T-helper 2 cell treated with Interferon-gamma antibody and Interleukin-4, amounts not matched to agents 5 μg/mL and 100 μg/mL, for 36 hours (primary cell): ENCODE measurements around the gene PODXL.

Experiments
- DNase-seq: peaks from one replicate; pipeline ENCODE4 v3.0.0; 2021; ENCODE audit warnings: low spot score
- H3K27ac Mint-ChIP-seq: one replicate; pipeline ENCODE4 v1.8.0; 2021; ENCODE audit warnings: mild to moderate bottlenecking, mixed read lengths
- H3K27me3 Mint-ChIP-seq: one replicate; pipeline ENCODE4 v1.8.0; 2021; ENCODE audit warnings: low read depth, mixed read lengths
- H3K36me3 Mint-ChIP-seq: one replicate; pipeline ENCODE4 v1.8.0; 2021; ENCODE audit warnings: low read depth, mixed read lengths
- H3K4me1 Mint-ChIP-seq: one replicate; pipeline ENCODE4 v1.8.0; 2021; ENCODE audit warnings: low read depth, mixed read lengths
- H3K4me3 Mint-ChIP-seq: one replicate; pipeline ENCODE4 v1.8.0; 2022; ENCODE audit warnings: mild to moderate bottlenecking, moderate library complexity, mixed read lengths
- H3K9me3 Mint-ChIP-seq: one replicate; pipeline ENCODE4 v1.8.0; 2021; ENCODE audit warnings: mixed read lengths

The PODXL gene

GRCh38 chr7:131554880-131555516 lies 1.4 kb downstream of the PODXL start:
- Mint-ChIP-seq H3K36me3 (no peaks in the 10 kb centered on the region), H3K27ac (no peak overlapping the region), H3K9me3 (no peaks in the 10 kb centered on the region), H3K4me3 (peak overlapping the region; percentile 78), H3K4me1 (peaks cover 7% of the 10 kb centered on the region), H3K27me3 (peaks cover 63% of the 10 kb centered on the region)
- no peak for DNase-seq

- no peaks in the 10 kb centered on the region for H3K9me3 Mint-ChIP-seq
- H3K27ac Mint-ChIP-seq: no peak overlapping the region
- H3K4me3 Mint-ChIP-seq: no peak overlapping the region
- peaks cover 58% of the 10 kb centered on the region for H3K27me3 Mint-ChIP-seq
- peaks cover 7% of the 10 kb centered on the region for H3K4me1 Mint-ChIP-seq
- DNase-seq: no peak
- no peaks in the 10 kb centered on the region for H3K36me3 Mint-ChIP-seq
These were observed 2.5 kb downstream of the PODXL start for GRCh38 chr7:131553931-131554330.

- Mint-ChIP-seq H3K9me3 (no peaks in the 10 kb centered on the region), H3K4me3 (no peak overlapping the region), H3K36me3 (no peaks in the 10 kb centered on the region), H3K27me3 (peaks cover 41% of the 10 kb centered on the region), H3K27ac (no peak overlapping the region), H3K4me1 (peaks cover 6% of the 10 kb centered on the region)
- no peak for DNase-seq
These were observed 4.4 kb downstream of the PODXL start for GRCh38 chr7:131552053-131552452.

- no peak for DNase-seq
- Mint-ChIP-seq H3K27ac (no peak overlapping the region), H3K27me3 (peaks cover 38% of the 10 kb centered on the region), H3K4me3 (no peak overlapping the region), H3K4me1 (peaks cover 8% of the 10 kb centered on the region), H3K9me3 (no peaks in the 10 kb centered on the region), H3K36me3 (no peaks in the 10 kb centered on the region)
These were observed 5.6 kb downstream of the PODXL start for GRCh38 chr7:131550846-131551245.

GRCh38 chr7:131548371-131548770 lies 8.1 kb downstream of the PODXL start:
- no peaks in the 10 kb centered on the region for H3K36me3 Mint-ChIP-seq
- peaks cover 12% of the 10 kb centered on the region for H3K4me1 Mint-ChIP-seq
- peaks cover 15% of the 10 kb centered on the region for H3K27me3 Mint-ChIP-seq
- no peak for DNase-seq
- H3K27ac Mint-ChIP-seq: no peak overlapping the region
- no peaks in the 10 kb centered on the region for H3K9me3 Mint-ChIP-seq
- no peak overlapping the region for H3K4me3 Mint-ChIP-seq

- no peak overlapping the region for H3K27ac Mint-ChIP-seq
- H3K36me3 Mint-ChIP-seq: no peaks in the 10 kb centered on the region
- H3K4me3 Mint-ChIP-seq: no peak overlapping the region
- DNase-seq: no peak
- no peaks in the 10 kb centered on the region for H3K9me3 Mint-ChIP-seq
- peaks cover 12% of the 10 kb centered on the region for H3K4me1 Mint-ChIP-seq
- H3K27me3 Mint-ChIP-seq: peaks cover 7% of the 10 kb centered on the region
These were observed 8.8 kb downstream of the PODXL start for GRCh38 chr7:131547589-131547988.

GRCh38 chr7:131546583-131547141 lies 9.8 kb downstream of the PODXL start:
- no peaks in the 10 kb centered on the region for H3K9me3 Mint-ChIP-seq
- H3K4me3 Mint-ChIP-seq: no peak overlapping the region
- DNase-seq: peak; percentile 35
- no peaks in the 10 kb centered on the region for H3K36me3 Mint-ChIP-seq
- no peak overlapping the region for H3K27ac Mint-ChIP-seq
- H3K4me1 Mint-ChIP-seq: peaks cover 12% of the 10 kb centered on the region
- peaks cover 4% of the 10 kb centered on the region for H3K27me3 Mint-ChIP-seq

GRCh38 chr7:131546126-131546525 lies 10.3 kb downstream of the PODXL start:
- peaks cover 12% of the 10 kb centered on the region for H3K4me1 Mint-ChIP-seq
- H3K4me3 Mint-ChIP-seq: no peak overlapping the region
- H3K27ac Mint-ChIP-seq: no peak overlapping the region

GRCh38 chr7:131544449-131545301 lies 11.8 kb downstream of the PODXL start:
- H3K9me3 Mint-ChIP-seq: no peaks in the 10 kb centered on the region
- H3K27me3 Mint-ChIP-seq: no peaks in the 10 kb centered on the region
- H3K27ac Mint-ChIP-seq: no peak overlapping the region

More at GRCh38 chr7:131546126-131546525, 10.3 kb downstream of the PODXL start:
- no peaks in the 10 kb centered on the region for H3K36me3 Mint-ChIP-seq
- no peaks in the 10 kb centered on the region for H3K9me3 Mint-ChIP-seq
- DNase-seq: no peak
- peaks cover 4% of the 10 kb centered on the region for H3K27me3 Mint-ChIP-seq

GRCh38 chr7:131544021-131544420 lies 12.4 kb downstream of the PODXL start:
- peaks cover 12% of the 10 kb centered on the region for H3K4me1 Mint-ChIP-seq
- H3K9me3 Mint-ChIP-seq: no peaks in the 10 kb centered on the region
- no peak overlapping the region for H3K27ac Mint-ChIP-seq
- H3K4me3 Mint-ChIP-seq: no peak overlapping the region
- DNase-seq: no peak
- H3K27me3 Mint-ChIP-seq: no peaks in the 10 kb centered on the region
- no peaks in the 10 kb centered on the region for H3K36me3 Mint-ChIP-seq

More at GRCh38 chr7:131544449-131545301, 11.8 kb downstream of the PODXL start:
- Mint-ChIP-seq H3K4me3 (no peak overlapping the region), H3K4me1 (peaks cover 12% of the 10 kb centered on the region), H3K36me3 (no peaks in the 10 kb centered on the region)
- no peak for DNase-seq

GRCh38 chr7:131543298-131543697 lies 13.1 kb downstream of the PODXL start:
- Mint-ChIP-seq H3K4me1 (peaks cover 12% of the 10 kb centered on the region), H3K9me3 (no peaks in the 10 kb centered on the region), H3K27ac (no peak overlapping the region), H3K4me3 (no peak overlapping the region), H3K27me3 (no peaks in the 10 kb centered on the region), H3K36me3 (no peaks in the 10 kb centered on the region)
- no peak for DNase-seq

- no peaks in the 10 kb centered on the region for H3K9me3 Mint-ChIP-seq
- no peak overlapping the region for H3K27ac Mint-ChIP-seq
- no peaks in the 10 kb centered on the region for H3K36me3 Mint-ChIP-seq
- peaks cover 8% of the 10 kb centered on the region for H3K4me1 Mint-ChIP-seq
- no peak for DNase-seq
- no peaks in the 10 kb centered on the region for H3K27me3 Mint-ChIP-seq
- no peak overlapping the region for H3K4me3 Mint-ChIP-seq
These were observed 15.8 kb downstream of the PODXL start for GRCh38 chr7:131540491-131541162.

GRCh38 chr7:131538813-131539179 lies 17.6 kb downstream of the PODXL start:
- no peaks in the 10 kb centered on the region for H3K4me1 Mint-ChIP-seq
- no peaks in the 10 kb centered on the region for H3K27me3 Mint-ChIP-seq
- H3K4me3 Mint-ChIP-seq: no peak overlapping the region
- DNase-seq: no peak
- H3K27ac Mint-ChIP-seq: no peak overlapping the region
- no peaks in the 10 kb centered on the region for H3K36me3 Mint-ChIP-seq
- no peaks in the 10 kb centered on the region for H3K9me3 Mint-ChIP-seq
